HL-60 (cell line): ENCODE data around the gene ATIC.

Experiments
- DNase-seq, 2 experiments: peaks; one replicate each; pipeline ENCODE4 v3.0.0-alpha.2; 2010 to 2020; ENCODE audit warnings: low read depth in 1 of 2, low spot score in 1 of 2
- H3K27ac ChIP-seq: fragments of 250-450 bp; sonication (Bioruptor Pico); replicated peaks from 2 replicates; pipeline ENCODE4 v1.5.1; 2020; ENCODE audit warnings: mild to moderate bottlenecking, moderate library complexity
- H3K27me3 ChIP-seq: fragments of 250-450 bp; sonication (Bioruptor Pico); 2 replicates; pipeline ENCODE4 v1.5.1; 2021; ENCODE audit warnings: mild to moderate bottlenecking, moderate library complexity; ENCODE audit not compliant: insufficient read depth, poor library complexity, severe bottlenecking
- H3K4me3 ChIP-seq: replicated peaks from 2 replicates; pipeline ENCODE4 v1.5.1; 2011; ENCODE audit warnings: mild to moderate bottlenecking, control low read depth, low read length; ENCODE audit not compliant: insufficient read depth
- GABPA ChIP-seq: IDR thresholded peaks from 2 replicates; pipeline ENCODE4 v1.6.1; 2012; ENCODE audit warnings: low read depth
- POLR2AphosphoS5 ChIP-seq: IDR thresholded peaks from 2 replicates; pipeline ENCODE4 v1.6.1; 2012; ENCODE audit warnings: low read depth
- SPI1 ChIP-seq: IDR thresholded peaks from 2 replicates; pipeline ENCODE4 v1.6.1; 2012; ENCODE audit warnings: low read depth, mild to moderate bottlenecking, borderline replicate concordance
- TF ChIP-seq, protein P1 (sequence below): IDR thresholded peaks from one replicate; pipeline ENCODE4 v1.5.1; 2011; ENCODE audit warnings: low read length, control low read depth, inconsistent platforms; ENCODE audit not compliant: insufficient read depth
- TF ChIP-seq, protein P2 (sequence below): IDR thresholded peaks from 2 replicates; pipeline ENCODE4 v1.6.1; 2012; ENCODE audit warnings: low read depth; ENCODE audit not compliant: insufficient replicate concordance

The ATIC gene

DNA sequence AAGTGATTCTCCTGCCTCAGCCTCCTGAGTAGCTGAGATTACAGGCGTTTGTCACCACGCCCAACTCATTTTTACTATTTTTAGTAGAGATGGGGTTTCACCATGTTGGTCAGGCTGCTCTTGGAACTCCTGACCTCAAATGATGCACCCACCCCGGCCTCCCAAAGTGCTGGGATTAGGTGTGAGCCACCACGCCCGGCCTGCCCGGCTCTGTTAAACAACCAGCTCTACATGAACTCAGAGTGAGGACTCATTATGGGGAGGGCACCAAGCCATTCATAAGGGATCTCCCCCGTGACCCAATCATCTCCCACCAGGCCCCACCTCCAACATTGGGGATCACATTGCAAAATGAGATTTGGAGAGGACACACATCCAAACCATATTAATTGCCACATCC, 8.8 kb downstream of the ATIC start:
- H3K27ac ChIP-seq, result no peak overlapping the region
- TF ChIP-seq, protein P1, sequence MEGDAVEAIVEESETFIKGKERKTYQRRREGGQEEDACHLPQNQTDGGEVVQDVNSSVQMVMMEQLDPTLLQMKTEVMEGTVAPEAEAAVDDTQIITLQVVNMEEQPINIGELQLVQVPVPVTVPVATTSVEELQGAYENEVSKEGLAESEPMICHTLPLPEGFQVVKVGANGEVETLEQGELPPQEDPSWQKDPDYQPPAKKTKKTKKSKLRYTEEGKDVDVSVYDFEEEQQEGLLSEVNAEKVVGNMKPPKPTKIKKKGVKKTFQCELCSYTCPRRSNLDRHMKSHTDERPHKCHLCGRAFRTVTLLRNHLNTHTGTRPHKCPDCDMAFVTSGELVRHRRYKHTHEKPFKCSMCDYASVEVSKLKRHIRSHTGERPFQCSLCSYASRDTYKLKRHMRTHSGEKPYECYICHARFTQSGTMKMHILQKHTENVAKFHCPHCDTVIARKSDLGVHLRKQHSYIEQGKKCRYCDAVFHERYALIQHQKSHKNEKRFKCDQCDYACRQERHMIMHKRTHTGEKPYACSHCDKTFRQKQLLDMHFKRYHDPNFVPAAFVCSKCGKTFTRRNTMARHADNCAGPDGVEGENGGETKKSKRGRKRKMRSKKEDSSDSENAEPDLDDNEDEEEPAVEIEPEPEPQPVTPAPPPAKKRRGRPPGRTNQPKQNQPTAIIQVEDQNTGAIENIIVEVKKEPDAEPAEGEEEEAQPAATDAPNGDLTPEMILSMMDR, result no peak
- TF ChIP-seq POLR2AphosphoS5 (no peak), GABPA (no peak), SPI1 (no peak)
- TF ChIP-seq, protein P2, sequence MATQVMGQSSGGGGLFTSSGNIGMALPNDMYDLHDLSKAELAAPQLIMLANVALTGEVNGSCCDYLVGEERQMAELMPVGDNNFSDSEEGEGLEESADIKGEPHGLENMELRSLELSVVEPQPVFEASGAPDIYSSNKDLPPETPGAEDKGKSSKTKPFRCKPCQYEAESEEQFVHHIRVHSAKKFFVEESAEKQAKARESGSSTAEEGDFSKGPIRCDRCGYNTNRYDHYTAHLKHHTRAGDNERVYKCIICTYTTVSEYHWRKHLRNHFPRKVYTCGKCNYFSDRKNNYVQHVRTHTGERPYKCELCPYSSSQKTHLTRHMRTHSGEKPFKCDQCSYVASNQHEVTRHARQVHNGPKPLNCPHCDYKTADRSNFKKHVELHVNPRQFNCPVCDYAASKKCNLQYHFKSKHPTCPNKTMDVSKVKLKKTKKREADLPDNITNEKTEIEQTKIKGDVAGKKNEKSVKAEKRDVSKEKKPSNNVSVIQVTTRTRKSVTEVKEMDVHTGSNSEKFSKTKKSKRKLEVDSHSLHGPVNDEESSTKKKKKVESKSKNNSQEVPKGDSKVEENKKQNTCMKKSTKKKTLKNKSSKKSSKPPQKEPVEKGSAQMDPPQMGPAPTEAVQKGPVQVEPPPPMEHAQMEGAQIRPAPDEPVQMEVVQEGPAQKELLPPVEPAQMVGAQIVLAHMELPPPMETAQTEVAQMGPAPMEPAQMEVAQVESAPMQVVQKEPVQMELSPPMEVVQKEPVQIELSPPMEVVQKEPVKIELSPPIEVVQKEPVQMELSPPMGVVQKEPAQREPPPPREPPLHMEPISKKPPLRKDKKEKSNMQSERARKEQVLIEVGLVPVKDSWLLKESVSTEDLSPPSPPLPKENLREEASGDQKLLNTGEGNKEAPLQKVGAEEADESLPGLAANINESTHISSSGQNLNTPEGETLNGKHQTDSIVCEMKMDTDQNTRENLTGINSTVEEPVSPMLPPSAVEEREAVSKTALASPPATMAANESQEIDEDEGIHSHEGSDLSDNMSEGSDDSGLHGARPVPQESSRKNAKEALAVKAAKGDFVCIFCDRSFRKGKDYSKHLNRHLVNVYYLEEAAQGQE, result no peak
- no peaks in the 10 kb centered on the region for H3K27me3 ChIP-seq
- no peak for DNase-seq
- no peak overlapping the region for H3K4me3 ChIP-seq

DNA sequence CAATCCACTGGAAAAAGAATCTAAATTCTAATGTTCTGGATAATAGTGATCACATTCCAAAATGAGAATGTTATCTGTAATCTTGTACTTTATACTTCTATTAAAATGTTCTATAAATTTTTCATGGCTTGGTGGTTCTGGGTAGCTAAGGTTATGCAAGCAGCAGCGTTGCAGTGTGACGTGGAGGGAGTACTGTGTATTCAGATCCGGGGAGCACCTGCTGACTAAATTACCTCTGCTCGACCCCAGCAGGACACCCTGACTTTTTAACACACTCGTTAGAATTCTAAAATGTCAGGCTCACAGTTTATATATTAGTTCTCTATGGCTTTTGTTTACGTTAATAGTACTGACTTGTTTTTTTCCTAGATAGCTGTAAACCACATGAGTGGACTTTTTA, 13.0 kb downstream of the ATIC start:
- TF ChIP-seq, protein P1, result no peak
- TF ChIP-seq, protein P2, result no peak
- no peak for DNase-seq
- Histone ChIP-seq H3K27me3 (no peaks in the 10 kb centered on the region), H3K27ac (no peak overlapping the region), H3K4me3 (no peak overlapping the region)

DNA sequence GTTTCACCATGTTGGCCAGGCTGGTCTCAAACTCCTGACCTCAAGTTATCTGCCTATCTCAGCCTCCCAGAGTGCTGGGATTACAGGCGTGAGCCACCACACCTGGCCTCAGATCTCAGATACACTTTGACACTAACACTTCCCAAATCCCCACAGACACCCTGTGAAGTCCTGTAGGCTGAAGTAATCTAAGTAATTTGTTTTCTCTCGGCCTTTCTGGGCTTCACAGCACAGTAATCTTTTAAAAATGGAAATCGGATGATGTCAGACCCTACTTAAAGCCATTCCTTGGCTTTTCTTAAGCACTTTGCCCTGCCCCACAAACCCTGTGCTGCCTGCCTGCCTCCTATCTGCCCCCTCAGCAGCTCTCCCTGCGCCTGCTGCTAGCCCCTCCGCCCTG, 16.2 kb downstream of the ATIC start:
- Histone ChIP-seq H3K4me3 (no peak overlapping the region), H3K27ac (no peak overlapping the region), H3K27me3 (no peaks in the 10 kb centered on the region)
- DNase-seq, result no peak
- TF ChIP-seq POLR2AphosphoS5 (no peak), GABPA (no peak), SPI1 (no peak)
- TF ChIP-seq, protein P2, result no peak
- TF ChIP-seq, protein P1, result no peak
